HG03521 (cell line): Measurements from ENCODE around the gene RNU6-9.

Source experiments
- ATAC-seq: cut with Tn5 transposase; IDR thresholded peaks from one replicate; pipeline ENCODE4 v1.9.1; 2021; ENCODE audit warnings: mild to moderate bottlenecking, moderate library complexity; ENCODE audit not compliant: unreplicated experiment

Gene RNU6-9

DNA sequence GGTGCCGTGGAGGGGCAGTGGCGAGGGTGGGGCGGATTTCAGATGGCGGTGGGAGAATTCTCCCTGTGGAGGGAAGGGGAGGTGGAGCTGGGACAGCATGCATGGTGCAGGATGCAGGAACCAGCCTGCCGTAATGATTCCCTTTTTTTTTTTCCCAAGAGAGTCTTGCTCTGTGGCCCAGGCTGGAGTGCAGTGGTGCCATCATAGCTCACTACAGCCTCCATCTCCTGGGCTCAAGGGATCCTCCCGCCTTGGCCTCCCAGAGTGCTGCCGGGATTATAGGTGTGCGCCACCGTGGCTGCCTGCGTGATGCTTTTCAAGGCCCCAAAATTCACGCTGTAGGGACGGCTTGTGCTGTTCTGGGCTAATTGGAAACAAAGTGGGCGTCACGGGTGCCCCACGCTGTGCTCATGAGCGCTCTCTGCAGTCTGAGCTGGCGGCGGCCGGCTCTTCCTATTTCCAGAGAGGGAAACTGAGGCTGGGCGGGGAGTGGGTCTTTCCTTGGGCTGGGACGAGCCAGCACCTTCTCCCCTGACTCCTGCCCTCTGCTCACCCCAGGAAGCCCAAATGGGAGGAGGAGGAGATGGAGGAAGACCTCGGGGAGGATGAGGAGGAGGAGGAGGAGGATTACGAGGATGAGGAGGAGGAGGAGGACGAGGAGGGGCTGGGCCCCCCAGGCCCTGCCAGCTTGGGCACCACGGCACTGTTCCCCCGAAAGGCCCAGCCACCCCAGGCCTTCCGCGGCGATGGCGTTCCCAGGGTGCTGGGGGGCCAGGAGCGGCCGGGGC, 38.8 kb downstream of the RNU6-9 start:
- ATAC-seq = no peak

DNA sequence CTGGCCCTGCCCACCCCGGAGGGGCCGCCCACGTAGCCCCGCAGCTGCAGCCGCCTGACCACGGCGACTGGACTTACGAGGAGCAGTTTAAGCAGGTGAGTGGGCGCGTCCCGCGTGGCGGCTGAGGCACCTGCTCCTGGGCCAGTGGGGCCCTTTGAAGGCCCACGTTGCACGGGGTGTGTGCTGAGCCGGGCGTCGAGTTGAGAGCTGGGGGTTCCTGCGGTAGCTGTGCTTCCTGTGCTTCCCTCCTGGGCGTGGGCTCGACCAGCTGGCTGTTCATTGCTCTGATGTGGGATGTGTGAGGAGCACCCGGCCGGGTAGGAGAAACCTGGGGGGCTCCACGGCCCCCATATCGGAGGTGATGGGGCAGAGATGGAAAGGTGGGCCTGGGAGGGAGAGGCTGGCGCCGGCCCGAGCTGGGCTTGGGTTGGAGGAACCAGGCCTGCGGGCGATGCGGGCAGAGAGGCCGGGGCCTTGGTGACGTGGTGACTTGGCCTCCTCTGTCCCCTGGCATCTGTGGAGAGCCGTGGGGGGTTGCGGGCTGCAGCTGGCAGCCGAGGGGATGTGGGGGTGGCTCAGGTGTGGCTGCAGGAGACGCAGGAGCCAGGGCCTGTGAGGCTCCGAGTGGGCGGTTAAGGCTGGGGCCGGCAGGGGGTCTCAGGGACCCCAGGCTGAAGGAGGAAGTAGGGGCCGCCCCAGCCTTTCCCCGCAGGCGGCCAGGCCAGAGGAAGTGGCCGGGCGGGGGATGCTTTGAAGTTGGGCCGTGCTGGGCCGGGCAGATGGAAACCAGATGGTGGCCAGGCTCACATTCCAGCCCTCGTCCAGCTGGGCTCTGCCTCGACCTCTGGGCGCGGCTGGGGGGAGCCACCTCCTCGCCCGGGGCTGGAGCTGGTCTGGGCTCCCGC, 39.6 kb downstream of the RNU6-9 start:
- ATAC-seq = no peak

DNA sequence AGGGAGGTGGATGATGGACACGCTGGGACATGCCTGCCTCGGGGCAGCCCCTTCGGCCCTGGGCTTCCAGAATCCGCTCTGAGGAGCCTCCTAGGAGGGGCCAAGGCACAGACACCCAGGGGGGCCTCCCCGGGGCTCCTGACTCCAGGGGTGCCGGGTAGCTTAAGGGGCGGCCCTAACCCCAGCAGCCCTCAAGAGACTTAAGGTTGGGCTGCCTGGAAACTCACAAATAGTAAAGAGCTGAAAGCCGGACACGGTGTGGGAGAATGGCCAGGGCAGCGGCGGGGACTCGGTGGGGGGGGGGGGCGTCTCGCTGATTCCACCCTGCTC, 40.2 kb downstream of the RNU6-9 start:
- no peak for ATAC-seq

DNA sequence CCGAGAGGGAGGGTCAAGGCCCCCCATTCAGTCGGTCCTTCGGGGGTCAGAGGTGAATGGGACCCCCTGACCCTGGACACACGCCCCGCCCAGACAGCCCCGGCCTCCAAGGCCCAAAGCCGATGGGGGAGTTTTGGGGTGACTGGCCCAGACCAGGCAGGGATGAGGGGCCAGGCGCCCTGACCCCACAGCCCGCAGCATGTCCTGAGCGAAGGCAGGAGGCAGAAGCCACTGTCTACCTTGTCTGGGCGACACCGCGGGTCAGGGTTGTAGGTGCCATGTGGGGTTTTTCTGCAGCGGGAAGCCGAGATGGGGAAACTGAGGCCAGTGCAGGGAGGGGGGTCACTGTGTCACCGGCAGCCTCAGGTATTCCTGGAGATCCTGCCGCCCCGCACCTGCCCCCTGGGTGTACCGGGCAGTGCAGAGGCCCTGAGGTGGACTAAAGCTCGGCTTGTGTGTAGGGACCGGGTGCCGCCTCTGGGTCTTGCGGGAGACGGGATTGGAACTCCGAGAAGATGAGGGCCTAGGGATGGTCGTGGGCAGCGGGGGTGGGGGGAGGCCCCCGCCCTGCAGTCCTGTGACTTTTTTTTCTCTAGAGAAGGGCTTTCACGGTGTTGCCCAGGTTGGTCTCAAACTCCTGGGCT, 41.0 kb downstream of the RNU6-9 start:
- ATAC-seq = no peak

DNA sequence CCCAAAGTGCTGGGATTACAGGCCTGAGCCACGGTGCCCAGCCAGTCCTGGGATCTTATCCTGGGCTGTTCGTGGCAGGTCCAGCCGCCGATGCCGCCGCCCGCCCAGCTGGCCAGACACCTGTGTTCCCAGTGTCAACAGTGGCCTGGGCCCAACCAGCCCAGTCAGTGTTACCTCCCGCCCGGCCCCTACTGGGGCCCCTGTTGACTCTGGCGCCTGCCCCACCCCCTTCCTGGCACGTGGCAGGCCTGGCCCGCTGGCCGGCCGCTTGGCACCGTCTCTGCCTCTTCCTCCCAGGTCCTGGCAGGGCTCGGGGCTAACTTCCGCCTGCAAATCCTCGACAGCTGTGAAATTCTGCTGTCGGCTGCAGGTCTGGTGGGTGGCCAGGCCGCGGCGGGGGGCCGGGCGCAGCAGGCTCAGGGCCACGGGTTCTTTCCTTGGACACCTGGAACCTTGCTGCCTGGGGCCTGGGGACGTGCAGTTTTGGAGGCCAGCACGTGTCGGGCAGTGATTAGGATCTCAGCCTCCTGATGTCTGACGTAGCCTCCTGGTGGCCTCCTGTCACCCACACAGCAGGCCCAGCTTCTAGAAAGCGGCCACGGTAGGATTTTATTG, 41.7 kb downstream of the RNU6-9 start:
- ATAC-seq = no peak

DNA sequence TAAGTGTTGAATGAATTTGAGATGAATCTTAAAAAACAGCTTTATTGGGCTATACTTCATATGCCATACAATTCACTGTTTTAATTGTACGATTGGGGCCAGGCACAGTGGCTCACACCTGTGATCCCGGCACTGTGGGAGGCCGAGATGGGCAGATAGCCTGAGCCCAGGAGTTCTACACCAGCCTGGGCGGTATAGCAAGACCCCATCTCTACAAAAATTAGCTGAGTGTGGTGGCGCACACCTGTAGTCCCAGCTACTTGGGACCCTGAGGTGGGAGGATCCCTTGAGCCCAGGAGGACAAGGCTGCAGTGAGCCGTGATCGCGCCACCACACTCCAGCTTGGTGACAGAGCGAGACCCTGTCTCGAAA, 42.9 kb downstream of the RNU6-9 start:
- ATAC-seq = no peak

DNA sequence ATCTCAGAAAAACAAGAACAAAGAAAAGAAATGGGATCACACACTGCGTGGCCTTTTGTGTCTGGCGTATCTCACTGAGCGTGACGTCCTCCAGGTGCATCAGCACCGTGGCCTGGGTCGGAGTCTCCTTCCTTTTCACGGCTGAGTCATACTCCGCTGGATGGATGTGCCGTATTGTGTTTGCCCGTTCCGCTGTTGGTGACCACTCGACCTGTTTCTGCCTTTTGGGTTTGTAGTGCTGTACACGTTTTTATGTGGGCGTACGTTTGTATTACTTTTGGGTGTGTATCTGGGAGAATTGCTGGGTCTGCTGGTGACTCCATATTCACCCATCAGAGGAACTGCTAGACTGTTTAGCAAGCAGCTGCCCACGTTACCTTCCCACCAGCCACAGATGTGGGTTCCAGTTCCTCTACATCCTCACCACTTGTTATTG, 44.0 kb downstream of the RNU6-9 start:
- ATAC-seq = no peak

DNA sequence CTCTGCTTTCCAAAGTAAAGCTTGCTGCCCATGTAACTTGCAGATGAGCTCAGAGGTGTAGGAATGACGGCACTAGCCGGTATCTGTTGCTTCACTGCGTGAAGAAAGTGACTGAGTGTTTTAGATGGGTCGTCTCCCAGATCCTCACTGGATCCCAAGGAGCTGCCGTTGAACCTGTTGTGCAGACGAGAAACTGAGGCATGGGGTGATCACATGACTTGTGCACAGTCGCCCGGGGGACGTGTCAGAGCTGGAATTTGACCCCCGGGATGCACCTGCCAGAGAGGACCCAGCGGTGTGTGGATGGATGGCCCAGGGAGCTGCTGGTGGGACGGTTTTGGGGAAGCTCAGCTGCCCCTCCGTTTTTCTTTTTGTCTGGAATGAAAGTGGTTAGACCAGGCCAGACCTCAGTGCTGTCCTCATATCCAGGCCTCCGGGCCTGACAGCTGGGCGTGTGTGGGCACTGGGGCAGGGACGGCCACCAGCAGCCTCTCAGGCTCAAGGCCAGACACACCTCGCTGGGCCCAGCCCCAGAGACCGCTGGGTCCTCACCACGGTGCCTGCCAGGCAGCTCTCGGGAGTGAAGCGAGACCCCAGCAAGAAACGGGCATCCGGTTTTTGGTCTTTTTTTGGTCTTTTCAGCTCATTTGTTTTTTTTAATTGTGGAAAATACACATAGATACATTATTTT, 45.1 kb downstream of the RNU6-9 start:
- ATAC-seq = no peak

DNA sequence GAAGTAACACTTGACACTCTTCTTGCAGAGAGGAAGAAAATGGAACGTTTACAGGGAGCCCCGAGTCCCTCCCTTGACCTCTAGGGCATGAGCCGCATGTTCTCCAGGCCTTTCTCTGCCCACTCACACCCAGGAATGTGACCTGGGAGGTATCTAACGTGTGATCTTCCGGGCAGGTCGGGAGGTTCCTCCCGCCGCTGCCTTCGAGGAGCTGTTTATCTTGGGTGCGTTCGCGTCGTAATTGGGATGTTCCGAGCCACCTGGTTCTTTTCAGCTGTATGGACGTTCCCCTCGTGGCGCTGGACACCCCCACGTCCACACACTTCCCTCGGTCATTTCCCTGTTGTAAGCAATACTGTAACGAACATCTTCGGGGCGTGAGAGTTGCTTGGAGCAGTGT, 46.2 kb downstream of the RNU6-9 start:
- no peak for ATAC-seq

DNA sequence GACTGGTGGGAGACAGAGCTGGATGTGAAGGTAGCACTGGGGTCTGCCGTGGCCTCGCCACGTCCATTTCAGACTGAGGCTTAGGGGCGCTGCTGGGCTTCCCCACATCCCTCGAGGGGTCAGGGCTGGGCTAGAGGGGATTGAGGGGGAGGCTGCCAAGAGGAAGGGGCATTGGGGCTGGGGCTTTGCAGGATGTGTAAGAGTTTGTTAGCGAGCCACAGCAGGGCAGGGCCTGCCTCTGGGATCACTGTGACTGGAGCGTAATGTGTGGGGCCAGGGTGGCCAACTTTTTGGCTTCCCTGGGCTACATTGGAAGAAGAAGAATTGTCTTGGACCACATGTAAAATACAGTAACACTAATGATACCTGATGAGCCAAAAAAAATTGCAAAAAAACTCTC, 46.6 kb downstream of the RNU6-9 start:
- ATAC-seq = no peak

DNA sequence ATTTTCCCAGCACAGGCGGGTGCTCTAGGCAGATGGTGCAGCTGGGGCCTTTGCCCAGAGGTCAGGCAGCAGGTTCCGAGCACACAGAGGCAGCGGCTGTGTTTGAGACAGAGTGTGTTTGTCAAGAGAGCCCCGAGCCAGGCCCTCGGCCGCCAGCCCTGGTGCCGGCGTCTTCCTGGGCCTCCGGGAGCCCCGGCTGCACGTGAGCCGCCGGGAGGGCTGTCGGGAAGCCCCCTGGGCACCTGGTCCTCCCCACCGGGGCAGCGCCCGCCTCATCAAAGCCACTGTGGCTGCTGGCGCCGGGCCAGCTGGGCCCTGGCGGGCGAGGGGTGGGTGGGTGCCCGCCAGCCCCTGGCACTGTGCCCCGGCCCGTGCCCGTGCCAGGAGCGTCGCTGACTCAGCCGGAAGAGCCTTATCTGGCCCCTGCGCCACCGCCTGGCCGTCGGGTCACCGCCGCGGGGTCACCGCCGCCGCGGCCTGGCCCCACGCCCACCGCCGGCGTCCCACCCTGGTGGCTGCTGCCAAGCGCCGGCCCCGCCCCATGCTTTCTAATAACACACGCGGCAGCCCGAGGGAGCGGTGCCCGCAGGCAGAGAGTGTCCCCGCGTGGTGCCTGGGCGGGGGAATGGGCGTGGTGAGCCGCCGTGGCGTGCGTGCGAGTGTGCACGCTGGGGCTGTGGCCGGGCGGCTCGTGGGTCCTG, 47.5 kb downstream of the RNU6-9 start:
- ATAC-seq = no peak

DNA sequence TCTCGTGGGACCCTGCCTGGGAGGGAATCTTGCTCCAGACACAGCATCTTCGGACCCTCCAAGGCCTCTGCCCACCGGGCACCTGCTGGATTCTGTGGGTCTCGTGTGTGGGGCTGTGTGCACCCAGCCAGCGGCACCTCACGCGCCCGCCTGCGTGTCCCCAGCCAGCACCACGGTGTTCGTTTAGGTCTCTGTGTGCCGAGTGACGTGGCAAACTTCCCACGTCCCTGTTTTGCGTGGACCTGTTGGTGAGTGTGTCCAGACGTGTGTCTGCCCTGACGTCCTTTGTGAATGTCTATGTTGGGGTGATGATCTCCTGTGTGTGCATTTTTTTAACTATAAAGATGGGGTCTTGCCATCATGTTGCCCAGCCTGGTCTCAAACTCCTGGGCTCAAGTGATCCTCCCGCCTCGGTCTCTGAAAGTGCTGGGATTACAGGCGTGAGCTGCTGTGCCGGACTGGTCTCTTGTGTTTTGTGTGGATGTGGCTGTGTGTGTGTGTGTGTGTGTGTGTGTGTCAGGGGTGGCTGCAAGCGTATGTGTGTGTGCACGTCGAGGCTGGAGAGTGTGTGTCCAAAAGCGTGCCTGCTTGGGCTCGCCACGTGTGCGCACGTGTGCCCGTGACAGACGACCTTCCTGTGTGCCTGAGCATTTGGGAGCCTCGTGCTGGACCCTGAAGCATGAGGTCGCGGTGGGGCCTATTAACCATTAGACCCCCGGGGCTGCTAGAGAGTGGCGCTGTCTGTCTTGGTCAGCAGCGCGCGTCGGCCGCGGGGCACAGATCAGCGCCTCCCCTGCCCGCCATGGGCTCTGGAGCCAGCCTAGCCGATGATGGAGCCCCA, 48.2 kb downstream of the RNU6-9 start:
- ATAC-seq = no peak

DNA sequence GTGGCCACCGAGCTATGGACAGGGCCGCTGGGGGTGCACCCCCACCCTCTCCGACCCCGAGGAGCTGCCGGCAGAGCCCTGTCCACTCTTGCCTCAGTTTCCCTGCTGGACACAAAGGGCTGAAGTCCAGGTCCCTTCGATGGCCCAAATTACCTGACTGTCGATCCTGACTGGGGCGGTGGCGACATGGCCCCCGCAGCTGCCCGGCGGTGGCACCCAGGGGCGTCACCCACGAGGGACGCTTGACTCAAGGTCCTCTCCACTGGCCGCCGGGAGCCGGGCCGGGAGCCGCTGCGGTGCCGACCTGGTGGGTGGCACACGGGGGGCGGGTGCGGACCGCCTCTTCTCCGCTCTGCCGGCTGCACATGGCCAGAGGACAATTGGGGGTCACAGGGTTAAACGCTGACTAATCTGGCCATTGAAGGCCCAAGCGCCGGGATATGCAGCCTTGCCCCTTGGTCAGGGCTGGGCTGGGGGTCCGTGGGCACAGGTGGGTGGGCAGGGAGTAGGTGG, 48.9 kb downstream of the RNU6-9 start:
- ATAC-seq = no peak
